ENCODE data around the gene FGF7.

- TF ChIP-seq POLR2A (IDR thresholded peaks at IDR 0.05) (no peak), CTCF (IDR thresholded peaks at IDR 0.05) (no peak)
These were observed 18.8 kb downstream of the FGF7 start for GRCh38 chr15:49441816-49442215.

Data from adrenal gland (tissue), 5 donors.